HG03521 (cell line): Measurements from ENCODE around the gene RPS6KB2.
"Not testable (repeated sequence)": the region's sequence is repeated elsewhere in the genome, so short reads cannot be mapped to it uniquely, and the experiment has no call there.

ENCODE experiments used
- ATAC-seq: cut with Tn5 transposase; IDR thresholded peaks from one replicate; pipeline ENCODE4 v1.9.1; 2021; ENCODE audit warnings: mild to moderate bottlenecking, moderate library complexity; ENCODE audit not compliant: unreplicated experiment

The RPS6KB2 gene

GRCh38 chr11:67397536-67397935 lies 30.8 kb upstream of the RPS6KB2 start:
- ATAC-seq, result no peak

GRCh38 chr11:67397986-67398660 lies 30.2 kb upstream of the RPS6KB2 start:
- no peak for ATAC-seq

- ATAC-seq, result no peak
Observed at GRCh38 chr11:67398661-67399563, 29.4 kb upstream of the RPS6KB2 start.

- ATAC-seq, result no peak
Observed at GRCh38 chr11:67400251-67400941, 27.9 kb upstream of the RPS6KB2 start.

GRCh38 chr11:67400942-67401494 lies 27.3 kb upstream of the RPS6KB2 start:
- ATAC-seq, result no peak

- ATAC-seq, result peak; percentile 74
Observed at GRCh38 chr11:67401495-67402191, 26.7 kb upstream of the RPS6KB2 start, which contains the start of gene PPP1CA. Gene PPP1CA (minus strand): TSS chr11:67401858. CDS start chr11:67401782, 76 bp downstream.

- ATAC-seq, result not testable (repeated sequence)
Observed at GRCh38 chr11:67402192-67402839, 26.0 kb upstream of the RPS6KB2 start.

- not testable (repeated sequence) for ATAC-seq
Observed at GRCh38 chr11:67403085-67403484, 25.2 kb upstream of the RPS6KB2 start.

GRCh38 chr11:67404515-67405195 lies 23.6 kb upstream of the RPS6KB2 start:
- no peak for ATAC-seq

- ATAC-seq, result no peak
Observed at GRCh38 chr11:67405196-67405567, 23.1 kb upstream of the RPS6KB2 start.

- ATAC-seq, result no peak
Observed at GRCh38 chr11:67405688-67406339, 22.5 kb upstream of the RPS6KB2 start.

- no peak for ATAC-seq
Observed at GRCh38 chr11:67406420-67406968, 21.8 kb upstream of the RPS6KB2 start.

GRCh38 chr11:67406969-67407687 lies 21.2 kb upstream of the RPS6KB2 start:
- ATAC-seq, result no peak

- ATAC-seq, result no peak
Observed at GRCh38 chr11:67407688-67408163, 20.6 kb upstream of the RPS6KB2 start.

- no peak for ATAC-seq
Observed at GRCh38 chr11:67408437-67409200, 19.7 kb upstream of the RPS6KB2 start.

- ATAC-seq, result peak; percentile 46
Observed at GRCh38 chr11:67409261-67409666, 19.0 kb upstream of the RPS6KB2 start.

GRCh38 chr11:67409781-67410368 lies 18.4 kb upstream of the RPS6KB2 start:
- no peak for ATAC-seq
